GM19397 (cell line): ENCODE measurements around the gene STRC.
A peak's percentile ranks its signal among the peaks of the same experiment; 100 is the strongest.
"Not testable (repeated sequence)": the region's sequence is repeated elsewhere in the genome, so short reads cannot be mapped to it uniquely, and the experiment has no call there.

Experiments used
- ATAC-seq: cut with Tn5 transposase; IDR thresholded peaks from one replicate; pipeline ENCODE4 v1.9.1; 2021; ENCODE audit warnings: mild to moderate bottlenecking, moderate library complexity; ENCODE audit not compliant: unreplicated experiment

Gene STRC

GRCh38 chr15:43618700-43619099 lies at the start of gene STRC:
Gene STRC (minus strand): TSS chr15:43618800. CDS start chr15:43618722, 78 bp downstream.
- ATAC-seq, result not testable (repeated sequence)

DNA sequence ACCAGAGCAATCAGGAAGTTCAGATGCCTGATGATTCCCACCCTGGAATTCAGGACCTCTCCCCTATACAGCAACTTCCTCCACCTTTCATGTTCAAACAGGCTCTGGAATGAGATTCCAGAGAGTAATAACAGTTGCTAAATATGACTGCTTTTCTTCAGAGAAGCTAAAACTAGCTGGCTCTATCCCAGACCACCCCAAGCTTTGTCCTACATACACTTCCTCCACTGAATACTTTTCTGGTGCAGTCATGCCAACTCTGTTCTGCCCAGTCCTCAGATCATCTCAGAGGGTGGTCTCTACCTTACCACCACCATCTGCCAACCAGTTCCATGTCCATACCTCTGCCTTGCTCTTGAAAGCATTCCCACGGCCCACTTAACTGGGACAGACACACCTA lies 47.6 kb upstream of the STRC start:
- not testable (repeated sequence) for ATAC-seq

GRCh38 chr15:43663333-43663732 lies 44.7 kb upstream of the STRC start:
- not testable (repeated sequence) for ATAC-seq

DNA sequence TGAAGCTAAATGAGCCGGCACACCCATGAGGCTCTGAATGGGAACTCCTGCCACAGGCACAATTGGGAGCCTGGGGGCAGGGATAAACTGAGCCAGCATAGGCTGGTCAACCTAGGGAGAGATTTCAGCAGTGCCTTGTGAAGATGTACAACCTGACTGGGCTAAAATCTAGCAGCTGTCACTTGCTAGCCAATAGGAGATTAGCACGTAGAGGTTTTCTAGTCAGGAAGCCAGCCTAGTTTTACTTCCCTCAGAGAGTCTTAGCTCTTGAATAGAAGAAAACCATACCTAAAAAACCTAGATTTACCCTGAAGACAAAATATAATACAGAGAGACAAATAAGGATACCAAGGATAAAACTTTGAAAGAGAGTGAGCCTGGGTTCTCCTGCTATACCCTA lies 43.7 kb upstream of the STRC start:
- ATAC-seq, result not testable (repeated sequence)

- not testable (repeated sequence) for ATAC-seq
Measured at GRCh38 chr15:43659727-43660126, 41.1 kb upstream of the STRC start.

- ATAC-seq, result not testable (repeated sequence)
Measured at GRCh38 chr15:43649430-43649926, 30.9 kb upstream of the STRC start.

GRCh38 chr15:43648649-43649429 lies 30.2 kb upstream of the STRC start, which contains the start of gene CATSPER2:
Gene CATSPER2 (minus strand): TSS chr15:43648844. CDS start chr15:43648061, 783 bp downstream.
- no peak for ATAC-seq

- not testable (repeated sequence) for ATAC-seq
Measured at GRCh38 chr15:43638464-43639204, 20.0 kb upstream of the STRC start.

GRCh38 chr15:43626937-43627336 lies 8.3 kb upstream of the STRC start:
- ATAC-seq, result not testable (repeated sequence)

DNA sequence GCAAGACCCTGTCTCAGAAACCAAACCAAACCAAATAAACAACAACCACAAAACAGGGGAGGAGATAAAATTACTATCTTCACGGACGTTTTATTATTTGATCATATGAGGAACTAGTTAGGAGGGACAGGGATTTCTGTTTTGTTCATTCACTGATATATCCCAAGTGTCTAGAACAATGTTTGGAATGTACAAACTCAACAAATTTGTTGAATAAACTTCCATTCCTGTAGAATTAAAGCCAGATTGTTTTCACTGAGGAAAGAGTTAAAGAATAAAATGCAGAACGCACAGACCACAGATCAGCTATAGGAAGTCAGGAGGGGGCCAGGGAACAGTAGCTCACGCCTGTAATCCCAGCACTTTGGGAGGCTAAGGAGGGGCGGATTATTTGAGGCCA lies 6.5 kb upstream of the STRC start:
- no peak for ATAC-seq

GRCh38 chr15:43622068-43622799 lies 3.6 kb upstream of the STRC start:
- ATAC-seq, result not testable (repeated sequence)

GRCh38 chr15:43617750-43618149 lies 850 bp downstream of the STRC start:
- ATAC-seq, result not testable (repeated sequence)

- ATAC-seq, result not testable (repeated sequence)
Measured at GRCh38 chr15:43602233-43602632, 16.4 kb downstream of the STRC start.

GRCh38 chr15:43600200-43600599 lies 18.4 kb downstream of the STRC start:
- not testable (repeated sequence) for ATAC-seq

DNA sequence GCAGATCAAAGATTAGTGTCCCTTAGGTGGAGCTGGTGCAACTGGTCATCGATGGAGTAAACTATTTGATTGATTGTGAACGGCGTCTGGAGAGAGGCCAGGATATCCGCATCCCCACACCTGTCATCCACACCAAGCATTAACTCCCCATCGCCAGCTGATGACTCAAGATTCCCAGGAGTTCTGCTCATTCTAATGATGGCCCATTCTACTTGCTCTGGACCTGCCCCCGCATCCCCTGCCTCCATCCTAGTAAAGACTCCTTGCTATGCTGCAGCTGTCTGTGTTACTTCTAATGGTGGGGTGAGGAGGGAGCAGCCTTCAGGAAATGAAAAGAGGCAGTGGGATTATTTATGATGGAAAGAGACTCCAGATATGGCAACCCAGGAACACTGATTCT lies 19.5 kb downstream of the STRC start:
- ATAC-seq, result not testable (repeated sequence)

DNA sequence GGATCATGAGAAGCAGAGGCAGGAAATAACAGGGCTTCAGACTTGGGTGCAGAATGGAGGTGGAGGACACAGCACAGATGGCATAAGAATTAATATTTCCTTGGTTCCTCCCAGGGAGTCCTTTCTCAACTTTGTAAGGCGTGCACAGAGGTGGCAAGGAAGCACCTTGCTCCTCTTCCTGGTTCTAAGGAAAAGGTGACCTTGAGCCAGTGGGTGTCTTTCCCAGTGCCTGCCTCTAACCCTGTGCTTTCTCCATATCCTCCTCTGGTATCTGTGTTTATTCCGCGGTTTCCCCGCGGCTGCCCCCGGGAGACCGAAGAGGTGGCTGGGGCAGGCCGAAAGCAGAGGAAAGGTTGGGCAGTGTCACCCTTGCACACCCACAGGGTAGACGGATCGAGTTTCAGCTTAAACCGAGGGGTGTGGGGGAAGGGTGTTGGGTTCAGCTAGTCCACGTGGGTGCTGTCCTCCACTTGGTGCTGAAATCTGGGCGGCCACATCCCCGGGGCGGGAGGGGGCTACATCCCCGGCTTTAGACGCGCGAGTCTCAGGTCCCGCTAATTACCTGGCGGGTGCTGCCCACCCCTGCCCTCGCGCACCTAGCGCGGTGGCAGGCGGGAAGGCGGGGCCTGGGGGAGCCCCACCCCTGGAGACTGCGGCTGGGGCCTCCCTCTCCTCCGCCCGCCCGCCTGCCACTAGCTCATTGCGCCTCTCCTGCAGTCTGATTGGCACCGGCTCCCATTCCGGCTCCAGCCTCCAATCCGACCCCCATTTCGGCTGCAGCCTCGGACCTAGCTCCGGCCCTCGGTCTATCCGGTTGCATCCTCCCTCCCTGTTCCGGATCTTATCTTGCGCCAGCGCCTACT lies 25.0 kb downstream of the STRC start, which contains the start of gene CKMT1B:
TSS of gene CKMT1B (plus strand) at position 700 of the 863 bp plus-strand sequence. CDS start 192 bp downstream, outside the sequence.
- ATAC-seq, result not testable (repeated sequence)

- not testable (repeated sequence) for ATAC-seq
Measured at GRCh38 chr15:43592841-43593240, 25.8 kb downstream of the STRC start.

GRCh38 chr15:43589778-43590466 lies 28.7 kb downstream of the STRC start, which contains the start of gene PPIP5K1:
Gene PPIP5K1 (minus strand): TSS chr15:43590208. CDS start chr15:43584504, 5,704 bp downstream.
- peak; percentile 95 for ATAC-seq

DNA sequence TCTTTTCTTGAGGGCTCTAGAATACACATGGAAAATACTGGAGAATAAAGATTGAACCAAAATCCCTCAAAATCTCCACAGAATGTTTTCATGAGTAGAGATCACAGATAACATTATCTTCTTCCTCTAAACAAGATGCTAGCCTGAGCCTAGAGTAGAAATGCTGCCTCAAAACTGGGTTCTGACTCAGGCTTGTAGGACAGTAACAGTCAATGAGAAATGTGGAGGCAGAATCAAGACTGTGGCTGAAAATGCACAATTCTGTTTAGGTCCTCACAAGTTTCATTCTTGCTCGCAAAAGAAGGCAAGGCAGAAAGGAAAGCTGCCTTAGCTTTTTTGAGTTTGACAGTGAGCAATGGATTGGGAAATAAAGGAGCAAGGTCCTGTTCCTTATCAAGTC lies 44.0 kb downstream of the STRC start:
- ATAC-seq, result not testable (repeated sequence)
